ENCODE data around the gene IMPG2. TPM values are rescaled to one million over a fixed set of nuclear protein-coding genes. Genes with fewer than 3 reads are reported as not detected.
A peak's percentile ranks its signal among the peaks of the same experiment; 100 is the strongest.

Gene IMPG2
- total RNA-seq, 1 donor from 2014 or later, result under 0.01 TPM

GRCh38 chr3:101303836-101304235 is 16.5 kb downstream of the IMPG2 start:
- no peak for TF ChIP-seq CTCF (IDR thresholded peaks at IDR 0.05; ENCODE audit: insufficient read depth, low read length, severe bottlenecking)
- no peak for FAIRE-seq
- peak; percentile 7 for DNase-seq (ENCODE audit: low read depth)

DNA sequence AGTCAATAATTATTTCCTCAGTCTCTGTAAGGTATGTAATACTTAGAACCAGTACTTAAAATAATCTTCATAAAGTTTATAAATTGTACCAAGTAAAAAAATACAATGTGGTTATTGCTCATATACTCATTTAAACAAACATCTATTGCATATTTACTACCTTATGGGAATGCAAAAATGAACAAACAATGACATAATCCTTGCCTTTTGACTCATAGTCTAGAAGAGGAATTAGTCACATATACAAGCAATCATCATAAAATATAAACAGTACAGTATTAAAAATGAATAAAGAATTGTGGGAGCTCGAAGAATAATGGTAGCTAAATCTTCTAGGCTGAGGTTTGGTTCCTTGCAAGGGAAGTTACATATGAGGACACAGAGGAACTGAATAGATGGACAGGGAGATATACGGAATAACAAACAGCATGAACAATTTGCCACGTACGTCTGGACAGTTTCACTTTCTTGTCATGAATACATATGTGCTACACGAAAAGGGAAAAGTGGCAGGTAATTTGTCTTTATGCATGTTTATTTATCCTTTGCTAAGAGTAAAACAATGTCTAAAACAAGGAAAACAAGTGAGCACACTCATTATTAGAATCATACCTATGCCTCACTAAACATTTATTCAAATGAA is 17.2 kb downstream of the IMPG2 start:
- DNase-seq (ENCODE audit: low read depth), result peak; percentile 96
- no peak for TF ChIP-seq CTCF (IDR thresholded peaks at IDR 0.05; ENCODE audit: insufficient read depth, low read length, severe bottlenecking)
- H3K36me3 ChIP-seq (ENCODE audit: control insufficient read depth, insufficient read depth, low read length), result no peaks in the 10 kb centered on the region
- no peaks in the 10 kb centered on the region for H3K27me3 ChIP-seq (ENCODE audit: control insufficient read depth, insufficient read depth, low read length)
- H3K4me3 ChIP-seq (ENCODE audit: low read depth, low read length), result no peak overlapping the region
- no peak for FAIRE-seq

More at GRCh38 chr3:101303836-101304235, 16.5 kb downstream of the IMPG2 start:
- Histone ChIP-seq H3K4me3 (ENCODE audit: low read depth, low read length) (no peak overlapping the region), H3K36me3 (ENCODE audit: control insufficient read depth, insufficient read depth, low read length) (no peaks in the 10 kb centered on the region), H3K27me3 (ENCODE audit: control insufficient read depth, insufficient read depth, low read length) (no peaks in the 10 kb centered on the region)

GRCh38 chr3:101300073-101300472 is 20.3 kb downstream of the IMPG2 start:
- H3K4me3 ChIP-seq (ENCODE audit: low read depth, low read length), result no peak overlapping the region
- FAIRE-seq, result no peak
- DNase-seq (ENCODE audit: low read depth), result no peak
- TF ChIP-seq CTCF (IDR thresholded peaks at IDR 0.05; ENCODE audit: insufficient read depth, low read length, severe bottlenecking), result no peak
- no peaks in the 10 kb centered on the region for H3K27me3 ChIP-seq (ENCODE audit: control insufficient read depth, insufficient read depth, low read length)
- no peaks in the 10 kb centered on the region for H3K36me3 ChIP-seq (ENCODE audit: control insufficient read depth, insufficient read depth, low read length)

DNA sequence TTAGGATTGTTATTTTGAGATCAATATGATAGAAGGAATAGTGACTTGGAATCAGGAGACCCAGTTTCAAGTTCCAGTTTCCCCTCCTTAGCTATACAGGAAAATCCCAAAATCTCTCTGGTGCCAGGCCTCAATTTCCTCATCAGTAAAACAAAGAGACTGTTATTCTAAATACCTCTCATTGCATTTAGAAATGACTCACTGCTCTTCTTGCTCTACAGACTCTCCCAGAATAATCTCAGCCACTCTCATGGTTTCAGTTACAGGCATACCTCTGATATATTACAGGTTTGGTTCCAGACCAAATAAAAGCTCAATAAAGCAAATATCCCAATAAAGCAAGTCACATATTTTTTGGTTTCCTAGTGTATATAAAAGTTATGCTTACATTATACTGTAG is 28.3 kb downstream of the IMPG2 start:
- TF ChIP-seq CTCF (IDR thresholded peaks at IDR 0.05; ENCODE audit: insufficient read depth, low read length, severe bottlenecking), result no peak
- DNase-seq (ENCODE audit: low read depth), result peak; percentile 37
- no peaks in the 10 kb centered on the region for H3K36me3 ChIP-seq (ENCODE audit: control insufficient read depth, insufficient read depth, low read length)
- H3K27me3 ChIP-seq (ENCODE audit: control insufficient read depth, insufficient read depth, low read length), result no peaks in the 10 kb centered on the region
- FAIRE-seq, result no peak
- no peak overlapping the region for H3K4me3 ChIP-seq (ENCODE audit: low read depth, low read length)

- DNase-seq (ENCODE audit: low read depth) (no peak), FAIRE-seq (no peak)
- no peaks in the 10 kb centered on the region for H3K27me3 ChIP-seq (ENCODE audit: control insufficient read depth, insufficient read depth, low read length)
- no peak overlapping the region for H3K4me3 ChIP-seq (ENCODE audit: low read depth, low read length)
- H3K36me3 ChIP-seq (ENCODE audit: control insufficient read depth, insufficient read depth, low read length), result no peaks in the 10 kb centered on the region
- TF ChIP-seq CTCF (IDR thresholded peaks at IDR 0.05; ENCODE audit: insufficient read depth, low read length, severe bottlenecking), result no peak
Measured at GRCh38 chr3:101288294-101288693, 32.1 kb downstream of the IMPG2 start.

- FAIRE-seq (no peak), DNase-seq (ENCODE audit: low read depth) (no peak)
- Histone ChIP-seq H3K27me3 (ENCODE audit: control insufficient read depth, insufficient read depth, low read length) (no peaks in the 10 kb centered on the region), H3K4me3 (ENCODE audit: low read depth, low read length) (no peak overlapping the region), H3K36me3 (ENCODE audit: control insufficient read depth, insufficient read depth, low read length) (no peaks in the 10 kb centered on the region)
- no peak for TF ChIP-seq CTCF (IDR thresholded peaks at IDR 0.05; ENCODE audit: insufficient read depth, low read length, severe bottlenecking)
Measured at GRCh38 chr3:101284757-101285156, 35.6 kb downstream of the IMPG2 start.
